Endothelial cell (in vitro differentiated cells): ENCODE measurements around the gene ICAM2. TPM values are rescaled to one million over a fixed set of nuclear protein-coding genes. Genes with fewer than 3 reads are reported as not detected.

Source experiments
- DNase-seq: peaks from one replicate; pipeline ENCODE4 v3.0.0; 2021; ENCODE audit warnings: low spot score
- H3K27ac Mint-ChIP-seq: one replicate; pipeline ENCODE4 v1.8.0; 2021; ENCODE audit warnings: mixed read lengths, inconsistent platforms; ENCODE audit not compliant: unreplicated experiment
- H3K27me3 Mint-ChIP-seq: one replicate; pipeline ENCODE4 v1.8.0; 2021; ENCODE audit warnings: mild to moderate bottlenecking, moderate library complexity, mixed read lengths, inconsistent platforms; ENCODE audit not compliant: unreplicated experiment
- H3K36me3 Mint-ChIP-seq: one replicate; pipeline ENCODE4 v1.8.0; 2021; ENCODE audit warnings: mild to moderate bottlenecking, low read depth, mixed read lengths, inconsistent platforms; ENCODE audit not compliant: unreplicated experiment
- H3K4me1 Mint-ChIP-seq: one replicate; pipeline ENCODE4 v1.8.0; 2021; ENCODE audit warnings: mild to moderate bottlenecking, mixed read lengths, inconsistent platforms; ENCODE audit not compliant: unreplicated experiment
- H3K4me3 Mint-ChIP-seq: one replicate; pipeline ENCODE4 v1.8.0; 2021; ENCODE audit warnings: mild to moderate bottlenecking, mixed read lengths, inconsistent platforms; ENCODE audit not compliant: unreplicated experiment
- H3K9me3 Mint-ChIP-seq: one replicate; pipeline ENCODE4 v1.8.0; 2021; ENCODE audit warnings: mixed read lengths, inconsistent platforms; ENCODE audit not compliant: unreplicated experiment
- total RNA-seq: library from RNA; stranded (reverse); fragmentation: NEBNext Ultra II Directional; extraction: Animal tissue kit (Norgen Biotek cat#: 25700); gene quantifications from one replicate; pipeline ENCODE4 v1.2.1, GENCODE V29; 2021; ENCODE audit not compliant: unreplicated experiment
- TF ChIP-seq, protein P1 (sequence below): fragments of 200-600 bp; sonication (generic); IDR thresholded peaks from one replicate; pipeline ENCODE4 v1.5.0; 2021; ENCODE audit warnings: antibody characterized with exemption; ENCODE audit not compliant: unreplicated experiment

The ICAM2 gene
- total RNA-seq, 1 donor from 2014 or later: 52.1 TPM

GRCh38 chr17:63973930-63974593 lies 46.4 kb downstream of the ICAM2 start:
- Mint-ChIP-seq H3K36me3 (no peaks in the 10 kb centered on the region), H3K4me3 (no peak overlapping the region), H3K27ac (no peak overlapping the region), H3K9me3 (no peaks in the 10 kb centered on the region), H3K27me3 (peaks cover 12% of the 10 kb centered on the region), H3K4me1 (peaks cover 11% of the 10 kb centered on the region)
- no peak for DNase-seq
- TF ChIP-seq, protein P1, sequence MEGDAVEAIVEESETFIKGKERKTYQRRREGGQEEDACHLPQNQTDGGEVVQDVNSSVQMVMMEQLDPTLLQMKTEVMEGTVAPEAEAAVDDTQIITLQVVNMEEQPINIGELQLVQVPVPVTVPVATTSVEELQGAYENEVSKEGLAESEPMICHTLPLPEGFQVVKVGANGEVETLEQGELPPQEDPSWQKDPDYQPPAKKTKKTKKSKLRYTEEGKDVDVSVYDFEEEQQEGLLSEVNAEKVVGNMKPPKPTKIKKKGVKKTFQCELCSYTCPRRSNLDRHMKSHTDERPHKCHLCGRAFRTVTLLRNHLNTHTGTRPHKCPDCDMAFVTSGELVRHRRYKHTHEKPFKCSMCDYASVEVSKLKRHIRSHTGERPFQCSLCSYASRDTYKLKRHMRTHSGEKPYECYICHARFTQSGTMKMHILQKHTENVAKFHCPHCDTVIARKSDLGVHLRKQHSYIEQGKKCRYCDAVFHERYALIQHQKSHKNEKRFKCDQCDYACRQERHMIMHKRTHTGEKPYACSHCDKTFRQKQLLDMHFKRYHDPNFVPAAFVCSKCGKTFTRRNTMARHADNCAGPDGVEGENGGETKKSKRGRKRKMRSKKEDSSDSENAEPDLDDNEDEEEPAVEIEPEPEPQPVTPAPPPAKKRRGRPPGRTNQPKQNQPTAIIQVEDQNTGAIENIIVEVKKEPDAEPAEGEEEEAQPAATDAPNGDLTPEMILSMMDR: no peak

GRCh38 chr17:63973247-63973646 lies 47.2 kb downstream of the ICAM2 start:
- no peaks in the 10 kb centered on the region for H3K9me3 Mint-ChIP-seq
- TF ChIP-seq, protein P1: no peak
- peak overlapping the region; percentile 33 for H3K4me3 Mint-ChIP-seq
- H3K27ac Mint-ChIP-seq: no peak overlapping the region
- peaks cover 14% of the 10 kb centered on the region for H3K27me3 Mint-ChIP-seq
- no peaks in the 10 kb centered on the region for H3K36me3 Mint-ChIP-seq
- peaks cover 11% of the 10 kb centered on the region for H3K4me1 Mint-ChIP-seq
- DNase-seq: no peak

DNA sequence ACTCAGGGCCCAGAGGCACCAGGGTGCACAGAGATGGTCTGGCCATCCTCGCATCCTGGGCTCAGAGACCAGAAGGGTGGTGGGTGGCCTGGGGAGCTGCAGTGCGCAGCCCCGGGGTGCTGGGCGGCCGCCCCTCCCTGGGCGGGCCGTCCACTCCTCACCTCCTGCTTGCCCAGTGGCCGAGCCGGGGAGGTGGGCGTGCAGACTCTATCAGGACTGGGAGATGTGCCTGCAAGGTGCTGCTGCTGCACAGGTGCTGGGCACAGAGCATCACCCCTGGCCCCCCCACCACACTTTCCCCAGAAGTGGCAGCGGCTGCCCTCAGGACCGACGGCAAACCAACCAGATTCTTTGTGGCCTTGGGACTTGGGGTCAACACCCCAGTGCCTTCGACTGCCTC lies 47.6 kb downstream of the ICAM2 start, which contains the start of gene SCN4A:
Gene SCN4A (minus strand): TSS at position 123 of the 400 bp plus-strand sequence. CDS start 77 bp downstream, at position 46.
- Mint-ChIP-seq H3K36me3 (no peaks in the 10 kb centered on the region), H3K27me3 (peaks cover 14% of the 10 kb centered on the region), H3K27ac (no peak within 1 kb of the TSS), H3K4me3 (peak within 1 kb of the TSS; percentile 33), H3K4me1 (peaks cover 11% of the 10 kb centered on the region), H3K9me3 (no peaks in the 10 kb centered on the region)
- no peak for DNase-seq
- TF ChIP-seq, protein P1: no peak

DNA sequence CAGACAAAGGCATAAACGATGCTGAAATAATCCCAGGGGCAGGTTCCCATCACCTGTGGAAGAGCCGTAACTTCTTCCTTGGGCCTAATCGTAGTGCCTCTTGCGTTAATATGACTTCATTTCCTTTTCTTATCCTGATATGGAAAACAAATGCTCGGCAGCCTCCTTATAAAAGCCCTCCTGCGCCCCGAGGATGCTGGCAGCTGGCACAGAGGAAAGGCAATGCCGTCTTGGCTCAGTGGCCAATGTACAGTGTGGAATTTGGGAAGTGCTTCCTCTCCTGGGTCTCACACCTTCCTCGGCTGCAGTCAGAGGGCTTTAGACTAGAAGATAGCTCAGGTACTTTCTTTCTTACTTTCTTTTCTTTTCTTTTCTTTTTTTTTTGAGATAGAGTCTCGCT lies 51.2 kb downstream of the ICAM2 start:
- H3K9me3 Mint-ChIP-seq: no peaks in the 10 kb centered on the region
- H3K36me3 Mint-ChIP-seq: no peaks in the 10 kb centered on the region
- TF ChIP-seq, protein P1: no peak
- H3K27ac Mint-ChIP-seq: no peak overlapping the region
- peaks cover 1% of the 10 kb centered on the region for H3K4me1 Mint-ChIP-seq
- DNase-seq: no peak
- no peak overlapping the region for H3K4me3 Mint-ChIP-seq
- H3K27me3 Mint-ChIP-seq: peaks cover 5% of the 10 kb centered on the region

GRCh38 chr17:63967953-63968352 lies 52.5 kb downstream of the ICAM2 start:
- Mint-ChIP-seq H3K27ac (no peak overlapping the region), H3K27me3 (peaks cover 7% of the 10 kb centered on the region), H3K4me1 (peaks cover under 1% of the 10 kb centered on the region), H3K4me3 (no peak overlapping the region), H3K36me3 (no peaks in the 10 kb centered on the region), H3K9me3 (no peaks in the 10 kb centered on the region)
- DNase-seq: no peak
- TF ChIP-seq, protein P1: no peak
